Caco-2 (cell line): ENCODE measurements around the gene SCAMP4. TPM values are rescaled to one million over a fixed set of nuclear protein-coding genes. Genes with fewer than 3 reads are reported as not detected.

Experiments used
- BruUV-seq: library from RNA; stranded (reverse); fragments of 400-500 nt; replicated peaks from 2 replicates; lab custom pipeline; 2021; lab: Mats Ljungman, UMichigan
- CTCF ChIA-PET: fragments of 300-600 bp; sonication (Branson Sonifier 250); formaldehyde crosslinking; loops from one replicate; lab custom pipeline; 2022; ENCODE audit warnings: antibody characterized with exemption; lab: Charles Lee
- POLR2A ChIA-PET: fragments of 300-600 bp; sonication (Branson Sonifier 250); formaldehyde crosslinking; loops from one replicate; lab custom pipeline; 2022; ENCODE audit warnings: antibody characterized with exemption; lab: Charles Lee
- DNase-seq, 2 experiments: peaks; one replicate each; pipeline versions ENCODE4 v3.0.0 to v3.0.0-alpha.2; 2020 to 2022
- H3K27me3 ChIP-seq: replicated peaks from 2 replicates; pipeline ENCODE4 v1.6.0; 2011; ENCODE audit warnings: low read length; ENCODE audit not compliant: control insufficient read depth, insufficient read depth
- H3K36me3 ChIP-seq: 2 replicates; pipeline ENCODE4 v1.5.1; 2011; ENCODE audit warnings: low read length; ENCODE audit not compliant: control insufficient read depth, insufficient read depth
- H3K4me1 ChIP-seq: fragments of 250-450 bp; sonication (Bioruptor Pico); 2 replicates; pipeline ENCODE4 v1.5.1; 2020; ENCODE audit warnings: mild to moderate bottlenecking
- H3K4me3 ChIP-seq: 2 replicates; pipeline ENCODE4 v1.5.1; 2011; ENCODE audit warnings: low read depth, mild to moderate bottlenecking, control low read depth, low read length
- H3K9me3 ChIP-seq: fragments of 250-450 bp; sonication (Bioruptor Pico); 2 replicates; pipeline ENCODE4 v1.5.1; 2020; ENCODE audit warnings: mild to moderate bottlenecking, moderate library complexity
- H3K27ac Mint-ChIP-seq: one replicate; pipeline ENCODE4 v1.8.0; 2022; ENCODE audit warnings: mixed read lengths; ENCODE audit not compliant: unreplicated experiment
- H3K27me3 Mint-ChIP-seq: one replicate; pipeline ENCODE4 v1.8.0; 2022; ENCODE audit warnings: mixed read lengths; ENCODE audit not compliant: insufficient read depth, unreplicated experiment
- H3K36me3 Mint-ChIP-seq: one replicate; pipeline ENCODE4 v1.8.0; 2022; ENCODE audit warnings: mild to moderate bottlenecking, mixed read lengths; ENCODE audit not compliant: insufficient read depth, unreplicated experiment
- H3K4me1 Mint-ChIP-seq: one replicate; pipeline ENCODE4 v1.8.0; 2022; ENCODE audit warnings: low read depth, mixed read lengths; ENCODE audit not compliant: unreplicated experiment
- H3K4me3 Mint-ChIP-seq: one replicate; pipeline ENCODE4 v1.8.0; 2022; ENCODE audit warnings: mild to moderate bottlenecking, moderate library complexity, mixed read lengths; ENCODE audit not compliant: unreplicated experiment
- H3K9me3 Mint-ChIP-seq: one replicate; pipeline ENCODE4 v1.8.0; 2022; ENCODE audit warnings: mixed read lengths; ENCODE audit not compliant: unreplicated experiment
- CTCF ChIP-seq, 2 experiments: fragments of 200-600 bp in 1 of 2; IDR thresholded peaks; 1 replicate in 1 of 2; 2 replicates in 1 of 2; pipeline versions ENCODE4 v1.5.1 to v1.8.0; 2011 to 2022; ENCODE audit warnings: antibody characterized with exemption in 1 of 2, control low read depth in 1 of 2, inconsistent platforms in 1 of 2, low read depth in 1 of 2, low read length in 1 of 2, mild to moderate bottlenecking in 1 of 2, moderate library complexity in 1 of 2; ENCODE audit not compliant: insufficient read depth in 1 of 2, severe bottlenecking in 1 of 2, unreplicated experiment in 1 of 2
- intact Hi-C: fragments of 100-400 bp; cut with micrococcal nuclease; formaldehyde crosslinking; loops from one replicate; pipeline ENCODE4 v1.10.0; 2022; ENCODE audit not compliant: unreplicated experiment
- total RNA-seq: library from RNA; stranded (reverse); gene quantifications from 2 replicates; pipeline ENCODE4 v1.2.3, GENCODE V29; 2022

The SCAMP4 gene
- total RNA-seq, 1 experiment from 2014 or later: 84.1 TPM

- no TSS peak for BruUV-seq
- DNase-seq: no peak
- Histone ChIP-seq H3K4me1 (peaks cover 7% of the 10 kb centered on the region), H3K4me3 (no peak overlapping the region), H3K36me3 (no peaks in the 10 kb centered on the region), H3K9me3 (no peaks in the 10 kb centered on the region), H3K27me3 (no peaks in the 10 kb centered on the region)
- H3K4me3 Mint-ChIP-seq: no peak overlapping the region
- POLR2A ChIA-PET: no interaction called here
- TF ChIP-seq CTCF (IDR thresholded peaks at IDR 0.05; ENCODE audit: insufficient read depth in 1 of 2, low read depth in 1 of 2, low read length in 1 of 2, severe bottlenecking in 1 of 2, unreplicated experiment in 1 of 2): no peak
- intact Hi-C loops: no loop called here
- CTCF ChIA-PET: no interaction called here
- no peaks in the 10 kb centered on the region for H3K27me3 Mint-ChIP-seq
- no peak overlapping the region for H3K27ac Mint-ChIP-seq
- no peaks in the 10 kb centered on the region for H3K4me1 Mint-ChIP-seq
- H3K36me3 Mint-ChIP-seq: no peaks in the 10 kb centered on the region
- no peaks in the 10 kb centered on the region for H3K9me3 Mint-ChIP-seq
These were observed 31.9 kb downstream of the SCAMP4 start for GRCh38 chr19:1936916-1937610.

- no TSS peak for BruUV-seq
- CTCF ChIA-PET: interaction anchor here (0.7 kb wide), 1 partner anchor 66 kb away, joined by 4 read pairs; no protein-coding TSS in a partner anchor
- no peaks in the 10 kb centered on the region for H3K36me3 ChIP-seq
- intact Hi-C loops: no loop called here
- no peak for DNase-seq
- no peaks in the 10 kb centered on the region for H3K27me3 Mint-ChIP-seq
- H3K27ac Mint-ChIP-seq: no peak overlapping the region
- H3K27me3 ChIP-seq: no peaks in the 10 kb centered on the region
- H3K4me1 Mint-ChIP-seq: no peaks in the 10 kb centered on the region
- POLR2A ChIA-PET: no interaction called here
- TF ChIP-seq CTCF (IDR thresholded peaks at IDR 0.05; ENCODE audit: insufficient read depth in 1 of 2, low read depth in 1 of 2, low read length in 1 of 2, severe bottlenecking in 1 of 2, unreplicated experiment in 1 of 2): no peak
- no peaks in the 10 kb centered on the region for H3K9me3 ChIP-seq
- no peaks in the 10 kb centered on the region for H3K36me3 Mint-ChIP-seq
- no peak overlapping the region for H3K4me3 ChIP-seq
- H3K4me1 ChIP-seq: peaks cover 7% of the 10 kb centered on the region
- no peaks in the 10 kb centered on the region for H3K9me3 Mint-ChIP-seq
- no peak overlapping the region for H3K4me3 Mint-ChIP-seq
These were observed 32.9 kb downstream of the SCAMP4 start for GRCh38 chr19:1938071-1938470.

GRCh38 chr19:1941146-1942077 lies 36.2 kb downstream of the SCAMP4 start, which contains the start of gene CSNK1G2:
Gene CSNK1G2 (plus strand): TSS chr19:1941172. CDS start chr19:1969773, 28,601 bp downstream.
- Histone ChIP-seq H3K36me3 (no peaks in the 10 kb centered on the region), H3K27me3 (no peaks in the 10 kb centered on the region), H3K4me3 (peak within 1 kb of the TSS; percentile 96), H3K9me3 (no peaks in the 10 kb centered on the region), H3K4me1 (peaks cover 7% of the 10 kb centered on the region)
- intact Hi-C loops: no loop called here
- Mint-ChIP-seq H3K36me3 (no peaks in the 10 kb centered on the region), H3K27me3 (no peaks in the 10 kb centered on the region), H3K4me1 (no peaks in the 10 kb centered on the region), H3K27ac (peak within 1 kb of the TSS; percentile 73), H3K4me3 (peak within 1 kb of the TSS; percentile 79), H3K9me3 (no peaks in the 10 kb centered on the region)
- ChIA-PET POLR2A (no interaction called here), CTCF (no interaction called here)
- BruUV-seq: no TSS peak
- TF ChIP-seq CTCF (IDR thresholded peaks at IDR 0.05; ENCODE audit: insufficient read depth in 1 of 2, low read depth in 1 of 2, low read length in 1 of 2, severe bottlenecking in 1 of 2, unreplicated experiment in 1 of 2): no peak
- no peak for DNase-seq
